Fibroblast of the aortic adventitia (primary cell): ENCODE data around the gene KATNAL2. TPM values are rescaled to one million over a fixed set of nuclear protein-coding genes. Genes with fewer than 3 reads are reported as not detected.

ENCODE experiments used
- DNase-seq: peaks from one replicate; pipeline ENCODE4 v3.0.0-alpha.2; 2010; ENCODE audit warnings: low read depth
- H3K4me3 ChIP-seq: 2 replicates; pipeline ENCODE4 v1.5.1; 2011; ENCODE audit warnings: low read depth, mild to moderate bottlenecking, control low read depth, low read length, moderate library complexity
- CTCF ChIP-seq: IDR thresholded peaks from 2 replicates; pipeline ENCODE4 v1.5.1; 2011; ENCODE audit warnings: mild to moderate bottlenecking, low read length, control low read depth, inconsistent platforms; ENCODE audit not compliant: insufficient read depth
- total RNA-seq: library from RNA; depleted of rRNA; stranded (reverse); fragments of >200 nt; gene quantifications from 2 replicates; pipeline ENCODE4 v1.2.3, GENCODE V29; 2012; ENCODE audit warnings: low replicate concordance

Gene KATNAL2
- total RNA-seq = 2.7 and 10.4 TPM in 2 replicates

GRCh38 chr18:46917108-46917802 lies at the start of gene KATNAL2, which contains the start of gene PIAS2:
TSS of gene KATNAL2 (plus strand) at chr18:46917602. CDS start at chr18:46946873, 29,271 bp downstream.
TSS of gene PIAS2 (minus strand) at chr18:46917507. CDS start at chr18:46917345, 162 bp downstream.
- H3K4me3 ChIP-seq = peak within 1 kb of the TSS; percentile 88
- no peak for TF ChIP-seq CTCF
- peak; percentile 52 for DNase-seq

GRCh38 chr18:46868169-46868921 lies 49.1 kb upstream of the KATNAL2 start:
- H3K4me3 ChIP-seq = no peak overlapping the region
- DNase-seq = no peak
- TF ChIP-seq CTCF = no peak

- no peak for TF ChIP-seq CTCF
- no peak overlapping the region for H3K4me3 ChIP-seq
- no peak for DNase-seq
Measured at GRCh38 chr18:46877329-46877987, 39.9 kb upstream of the KATNAL2 start.

DNA sequence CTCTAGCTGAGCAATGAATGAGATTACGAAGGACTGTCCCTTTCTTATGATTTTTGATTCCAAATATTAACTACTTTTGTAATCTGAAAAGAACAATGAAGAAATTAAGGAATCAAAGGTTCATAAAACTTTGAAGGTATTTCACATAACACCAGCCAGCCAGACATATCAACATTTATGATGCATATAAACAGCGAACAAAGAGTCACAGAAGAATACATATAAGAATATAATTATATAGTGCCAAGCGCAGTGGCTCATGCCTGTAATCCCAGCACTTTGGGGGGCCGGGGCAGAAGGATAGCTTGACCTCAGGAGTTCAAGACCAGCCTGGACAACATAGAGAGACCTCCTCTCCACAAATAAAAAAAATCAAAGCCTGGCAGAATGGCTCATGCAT lies 34.2 kb upstream of the KATNAL2 start:
- no peak for TF ChIP-seq CTCF
- DNase-seq = no peak

GRCh38 chr18:46886893-46887292 lies 30.5 kb upstream of the KATNAL2 start:
- H3K4me3 ChIP-seq = no peak overlapping the region
- no peak for DNase-seq
- TF ChIP-seq CTCF = no peak

More for the DNA sequence above, 34.2 kb upstream of the KATNAL2 start:
- no peak overlapping the region for H3K4me3 ChIP-seq

- DNase-seq = no peak
- TF ChIP-seq CTCF = no peak
- H3K4me3 ChIP-seq = no peak overlapping the region
Measured at GRCh38 chr18:46888965-46889364, 28.4 kb upstream of the KATNAL2 start.
